Ovary (tissue), 9 donors: ENCODE measurements around the gene CD180. TPM values are rescaled to one million over a fixed set of nuclear protein-coding genes. Genes with fewer than 3 reads are reported as not detected.

Source experiments
- DNase-seq, 5 donors: peaks; one replicate each; pipeline ENCODE4 v3.0.0-alpha.2; 2019 to 2020
- H3K27ac ChIP-seq, 2 donors: fragments of 200-600 bp; one replicate each; pipeline versions ENCODE4 v1.5.1 to v1.8.0; 2019 to 2022
- H3K27me3 ChIP-seq: fragments of 200-600 bp; one replicate; pipeline ENCODE4 v1.8.0; 2022
- H3K36me3 ChIP-seq: fragments of 200-600 bp; sonication (generic); one replicate; pipeline ENCODE4 v1.5.1; 2019
- H3K4me1 ChIP-seq: one replicate; pipeline ENCODE4 v1.8.1; 2013; ENCODE audit warnings: mild to moderate bottlenecking, moderate library complexity; ENCODE audit not compliant: insufficient read depth
- H3K4me3 ChIP-seq: fragments of 200-600 bp; sonication (generic); one replicate; pipeline ENCODE4 v1.5.1; 2017
- H3K9me3 ChIP-seq, 2 donors: fragments of 200-600 bp in 1 of 2; sonication (generic) in 1 of 2; one replicate each; pipeline versions ENCODE4 v1.5.1 to v1.8.1; 2013 to 2019; ENCODE audit warnings: mild to moderate bottlenecking in 1 of 2, moderate library complexity in 1 of 2
- CTCF ChIP-seq, 3 donors: fragments of 450-650 bp in 2 of 3; fragments of 200-600 bp in 1 of 3; IDR thresholded peaks; one replicate each; pipeline versions ENCODE4 v1.5.1 to v1.8.0; 2016 to 2022; ENCODE audit warnings: antibody characterized with exemption in 3 of 3, mild to moderate bottlenecking in 1 of 3
- EP300 ChIP-seq: sonication (generic); formaldehyde crosslinking; IDR thresholded peaks from one replicate; pipeline ENCODE4 v1.6.1; 2017; ENCODE audit warnings: antibody characterized with exemption
- POLR2A ChIP-seq: fragments of 450-650 bp; IDR thresholded peaks from one replicate; pipeline ENCODE4 v1.6.1; 2017; ENCODE audit warnings: antibody characterized with exemption, mild to moderate bottlenecking, moderate library complexity
- whole genome bisulfite sequencing, 3 donors: extraction: QIAGEN DNeasy Blood & Tissue Kit in 1 of 3; methylation state at CpG; one replicate each; pipeline versions ENCODE4 v1.1.5 to v1.1.7; 2013 to 2017; 5-methylcytosine and 5-hydroxymethylcytosine counted together
- intact Hi-C, 4 donors: fragments of 100-400 bp; cut with DNase I; formaldehyde crosslinking; loops; one replicate each; pipeline versions ENCODE4 v1.11.0 to v1.15.1; 2022 to 2023
- polyA plus RNA-seq, 2 donors: library from polyadenylated mRNA; stranded (reverse); fragments of 200-250 nt in 1 of 2; fragments of 350-450 nt in 1 of 2; fragmentation: Illumina TruSeq in 1 of 2; extraction: RNeasy Lipid Tissue Mini Kit (QIAGEN cat#74804) in 1 of 2; gene quantifications; one replicate each; pipeline ENCODE4 v1.2.3, GENCODE V29; 2013 to 2014
- total RNA-seq, 7 donors: library from RNA; depleted of rRNA in 2 of 7; stranded (reverse); fragments of >200 nt in 2 of 7; fragmentation: NEBNext Ultra II Directional in 3 of 7; extraction: Animal tissue kit (Norgen Biotek cat#: 25700) in 3 of 7; gene quantifications; one replicate each; pipeline versions ENCODE4 v1.1.0 to v1.2.4, GENCODE V29; 2016 to 2023
- donor health status: DM: no; HTN: no; CAD: no; lungs with moderate emphysema.
- donor health status: DM: no; HTN: no; CAD: no.
- donor health status: Bipolar disorder and iron deficiency.
- donor health status: DM: yes; HTN: yes; CAD: no.
- donor health status: DM: no; HTN: no; CAD: no.
- donor health status: DM: yes; HTN: yes; CAD: no.

Gene CD180
- total and polyA plus RNA-seq, 9 donors = 0.15 to 2.9 (median 0.30) TPM

- intact Hi-C loops = loop anchor here in 2 of 4 donors (10.0 kb wide), 2 partner anchors 342 to 352 kb away; no protein-coding TSS in a partner anchor
- Histone ChIP-seq H3K4me1 (no peaks in the 10 kb centered on the region), H3K36me3 (no peaks in the 10 kb centered on the region), H3K4me3 (no peak overlapping the region), H3K27ac (no peak overlapping the region), H3K9me3 (no peaks in the 10 kb centered on the region), H3K27me3 (no peaks in the 10 kb centered on the region)
- 60 to 64% (median 64%) methylated on average over 5 of the region's 5 CpGs for WGBS, 3 donors
- no peak for TF ChIP-seq POLR2A
- peak in 1 of 3 donors; percentile 45 for TF ChIP-seq CTCF (IDR thresholded peaks at IDR 0.05)
- DNase-seq = no peak
Observed at GRCh38 chr5:67156976-67157583, 39.5 kb downstream of the CD180 start.

- 82 to 86% (median 83%) methylated on average over 5 of the region's 5 CpGs for WGBS, 3 donors
- TF ChIP-seq EP300 (no peak), CTCF (IDR thresholded peaks at IDR 0.05) (no peak), POLR2A (no peak)
- Histone ChIP-seq H3K27me3 (no peaks in the 10 kb centered on the region), H3K36me3 (no peaks in the 10 kb centered on the region), H3K9me3 (no peaks in the 10 kb centered on the region), H3K4me3 (no peak overlapping the region), H3K4me1 (no peaks in the 10 kb centered on the region), H3K27ac (no peak overlapping the region)
- DNase-seq = no peak
- intact Hi-C loops = loop anchor here in 2 of 4 donors (10.0 kb wide), 2 partner anchors 340 to 350 kb away; no protein-coding TSS in a partner anchor
Observed at GRCh38 chr5:67154556-67155206, 41.9 kb downstream of the CD180 start.

GRCh38 chr5:67153292-67153691, 43.3 kb downstream of the CD180 start:
- intact Hi-C loops = loop anchor here in 2 of 4 donors (10.0 kb wide), 2 partner anchors 338 to 348 kb away; no protein-coding TSS in a partner anchor
- H3K4me3 ChIP-seq = no peak overlapping the region
- no peaks in the 10 kb centered on the region for H3K9me3 ChIP-seq
- peaks cover 4% of the 10 kb centered on the region for H3K4me1 ChIP-seq
- no peaks in the 10 kb centered on the region for H3K27me3 ChIP-seq
- WGBS, 3 donors = 86 to 88% (median 87%) methylated on average over 2 of the region's 2 CpGs
- no peak for DNase-seq
- no peak overlapping the region for H3K27ac ChIP-seq
- no peak for TF ChIP-seq CTCF (IDR thresholded peaks at IDR 0.05)
- no peak for TF ChIP-seq EP300
- no peak for TF ChIP-seq POLR2A
- no peaks in the 10 kb centered on the region for H3K36me3 ChIP-seq

GRCh38 chr5:67152400-67152799, 44.2 kb downstream of the CD180 start:
- no peak for TF ChIP-seq EP300
- no peak for TF ChIP-seq CTCF (IDR thresholded peaks at IDR 0.05)
- no peak for TF ChIP-seq POLR2A
- Histone ChIP-seq H3K36me3 (no peaks in the 10 kb centered on the region), H3K4me3 (no peak overlapping the region), H3K27ac (no peak overlapping the region), H3K9me3 (no peaks in the 10 kb centered on the region), H3K4me1 (peaks cover 4% of the 10 kb centered on the region), H3K27me3 (no peaks in the 10 kb centered on the region)
- intact Hi-C loops = loop anchor here in 2 of 4 donors (10.0 kb wide), 2 partner anchors 338 to 348 kb away; no protein-coding TSS in a partner anchor
- 90 to 94% (median 93%) methylated on average over 6 of the region's 6 CpGs for WGBS, 3 donors
- DNase-seq = no peak
